GM12878 (cell line): ENCODE data around the gene THYN1. TPM values are rescaled to one million over a fixed set of nuclear protein-coding genes. Genes with fewer than 3 reads are reported as not detected.

Source experiments
- ATAC-seq: fragments of 200-7000 bp; cut with Tn5 transposase; 3 replicates; pipeline ENCODE4 v1.9.1; 2020; ENCODE audit warnings: mild to moderate bottlenecking, moderate library complexity
- BruUV-seq: library from RNA; stranded (reverse); fragments of 400-500 nt; replicated peaks from 2 replicates; lab custom pipeline; 2021; lab: Mats Ljungman, UMichigan
- CTCF ChIA-PET: fragments of 300-600 bp; sonication (Branson Sonifier 250); formaldehyde crosslinking; extraction: SDS; loops from one replicate; lab custom pipeline; 2021; ENCODE audit warnings: inconsistent platforms; lab: Yijun Ruan, JAX
- POLR2A ChIA-PET: fragments of 350-600 bp; formaldehyde crosslinking; extraction: SDS; loops from one replicate; lab custom pipeline; 2021; ENCODE audit warnings: inconsistent platforms; lab: Charles Lee
- RAD21 ChIA-PET: fragments of 300-600 bp; sonication (Branson Sonifier 250); formaldehyde crosslinking; loops from one replicate; lab custom pipeline; 2023; ENCODE audit warnings: antibody characterized with exemption; ENCODE audit not compliant: unreplicated experiment; lab: Charles Lee
- SMC1A ChIA-PET: fragments of 300-600 bp; sonication (Branson Sonifier 250); formaldehyde crosslinking; loops from one replicate; lab custom pipeline; 2023; ENCODE audit not compliant: unreplicated experiment, uncharacterized antibody; lab: Charles Lee
- DNase-seq: peaks from one replicate; pipeline ENCODE4 v3.0.0-alpha.2; 2011; ENCODE audit warnings: low read depth, low spot score
- FAIRE-seq: peaks from 3 replicates; lab custom pipeline; 2011; peaks lifted over from hg19 to GRCh38; lab: Jason Lieb, UNC
- H2AFZ ChIP-seq: 2 replicates; pipeline ENCODE4 v1.6.0; 2011; ENCODE audit warnings: low read depth, low read length, control low read depth; ENCODE audit not compliant: control insufficient read depth
- H3K27ac ChIP-seq: 2 replicates; pipeline ENCODE4 v1.5.1; 2011; ENCODE audit warnings: control low read depth; ENCODE audit not compliant: control insufficient read depth, insufficient read depth
- H3K27me3 ChIP-seq, 2 experiments: replicated peaks in 1 of 2; 2 replicates each; pipeline versions ENCODE4 v1.6.0 to v1.6.1; 2011; ENCODE audit warnings: low read length in 1 of 2; ENCODE audit not compliant: control insufficient read depth in 2 of 2, insufficient read depth in 2 of 2
- H3K36me3 ChIP-seq, 2 experiments: 2 replicates each; pipeline ENCODE4 v1.5.1; 2011; ENCODE audit warnings: low read length in 1 of 2; ENCODE audit not compliant: control insufficient read depth in 2 of 2, insufficient read depth in 2 of 2
- H3K4me1 ChIP-seq: 2 replicates; pipeline ENCODE4 v1.6.1; 2011; ENCODE audit warnings: mild to moderate bottlenecking, low read length, moderate library complexity, mixed read lengths; ENCODE audit not compliant: control insufficient read depth, insufficient read depth
- H3K4me2 ChIP-seq: 2 replicates; pipeline ENCODE4 v1.6.0; 2011; ENCODE audit warnings: control low read depth; ENCODE audit not compliant: control insufficient read depth, insufficient read depth
- H3K4me3 ChIP-seq: fragments of 200-600 bp; sonication (generic); 2 replicates; pipeline ENCODE4 v1.5.1; 2016
- H3K79me2 ChIP-seq: 2 replicates; pipeline ENCODE4 v1.6.0; 2011; ENCODE audit warnings: low read length; ENCODE audit not compliant: control insufficient read depth, insufficient read depth
- H3K9ac ChIP-seq: 2 replicates; pipeline ENCODE4 v1.8.0; 2011; ENCODE audit warnings: low read length, control low read depth, mixed read lengths; ENCODE audit not compliant: control insufficient read depth, insufficient read depth
- H3K9me3 ChIP-seq: replicated peaks from 3 replicates; pipeline ENCODE4 v1.5.1; 2011; ENCODE audit warnings: mild to moderate bottlenecking, low read length; ENCODE audit not compliant: control insufficient read depth, insufficient read depth
- H4K20me1 ChIP-seq: 2 replicates; pipeline ENCODE4 v1.6.0; 2011; ENCODE audit not compliant: control insufficient read depth, insufficient read depth
- BCLAF1 ChIP-seq: fragments of 450-650 bp; IDR thresholded peaks from 2 replicates; pipeline ENCODE4 v1.6.1; 2017; ENCODE audit warnings: antibody characterized with exemption, mild to moderate bottlenecking, moderate library complexity
- CBFB ChIP-seq: IDR thresholded peaks from 2 replicates; pipeline ENCODE4 v1.6.1; 2016; ENCODE audit warnings: antibody characterized with exemption, low read depth
- CBX3 ChIP-seq: fragments of 200-600 bp; sonication (generic); IDR thresholded peaks from 2 replicates; pipeline ENCODE4 v1.6.1; 2016; ENCODE audit warnings: low read depth, borderline replicate concordance
- CREB1 ChIP-seq: IDR thresholded peaks from 2 replicates; pipeline ENCODE4 v1.6.1; 2012; ENCODE audit warnings: low read depth, mild to moderate bottlenecking, inconsistent platforms
- CTCF ChIP-seq, 3 experiments: IDR thresholded peaks in 2 of 3; conservative IDR thresholded peaks in 1 of 3; 2 replicates each; pipeline ENCODE4 v1.5.1; 2011; ENCODE audit warnings: low read depth in 3 of 3, low read length in 3 of 3, mild to moderate bottlenecking in 3 of 3, control low read depth in 2 of 3, moderate library complexity in 2 of 3, inconsistent platforms in 1 of 3, mixed read lengths in 1 of 3; ENCODE audit not compliant: control insufficient read depth in 2 of 3, insufficient read depth in 1 of 3; ENCODE audit errors: extremely low read depth in 1 of 3
- ESRRA ChIP-seq: IDR thresholded peaks from 2 replicates; pipeline ENCODE4 v1.6.1; 2012; ENCODE audit warnings: mild to moderate bottlenecking, low read length, improper control_type of control experiment
- EZH2 ChIP-seq: IDR thresholded peaks from 2 replicates; pipeline ENCODE4 v1.6.1; 2012; ENCODE audit warnings: low read depth, mild to moderate bottlenecking, control low read depth, inconsistent platforms, low read length, borderline replicate concordance; ENCODE audit not compliant: control insufficient read depth
- IRF3 ChIP-seq: fragments of 450-650 bp; IDR thresholded peaks from 2 replicates; pipeline ENCODE4 v1.6.1; 2014; ENCODE audit warnings: mild to moderate bottlenecking
- IRF4 ChIP-seq: IDR thresholded peaks from 2 replicates; pipeline ENCODE4 v1.6.1; 2011; ENCODE audit warnings: low read depth, low read length
- MEF2B ChIP-seq: fragments of 450-650 bp; IDR thresholded peaks from 2 replicates; pipeline ENCODE4 v1.6.1; 2018; ENCODE audit warnings: mild to moderate bottlenecking, moderate library complexity; ENCODE audit not compliant: partially characterized antibody, poor library complexity, severe bottlenecking
- NFYB ChIP-seq: IDR thresholded peaks from 2 replicates; pipeline ENCODE4 v1.6.1; 2011; ENCODE audit warnings: low read depth, mild to moderate bottlenecking, low read length, improper control_type of control experiment, moderate library complexity; ENCODE audit not compliant: insufficient read depth
- NRF1 ChIP-seq: conservative IDR thresholded peaks from 2 replicates; pipeline ENCODE4 v1.6.1; 2011; ENCODE audit warnings: mild to moderate bottlenecking, low read depth, low read length, improper control_type of control experiment
- SMAD5 ChIP-seq: IDR thresholded peaks from 2 replicates; pipeline ENCODE4 v1.6.1; 2016; ENCODE audit warnings: antibody characterized with exemption, low read depth
- SP1 ChIP-seq: IDR thresholded peaks from one replicate; pipeline ENCODE4 v1.6.1; 2011; ENCODE audit warnings: low read depth, low read length
- STAT1 ChIP-seq: fragments of 450-650 bp; conservative IDR thresholded peaks from 2 replicates; pipeline ENCODE4 v1.6.1; 2014; ENCODE audit warnings: antibody characterized with exemption, mild to moderate bottlenecking
- TCF7 ChIP-seq: IDR thresholded peaks from 2 replicates; pipeline ENCODE4 v1.6.1; 2014; ENCODE audit warnings: antibody characterized with exemption, borderline replicate concordance
- USF1 ChIP-seq: IDR thresholded peaks from 2 replicates; pipeline ENCODE4 v1.6.1; 2011; ENCODE audit warnings: borderline replicate concordance, low read depth, mild to moderate bottlenecking, moderate library complexity, mixed read lengths, low read length; ENCODE audit not compliant: insufficient read depth; ENCODE audit errors: extremely low read length
- WGBS: methylation state at CpG from one replicate; pipeline ENCODE4 v1.1.6; 2016; ENCODE audit warnings: low lambda C conversion rate; ENCODE audit not compliant: insufficient replicate concordance, insufficient coverage; ENCODE audit errors: missing lambda C conversion rate; 5-methylcytosine and 5-hydroxymethylcytosine counted together
- in situ Hi-C: fragments of 300-500 bp; cut with MboI; formaldehyde crosslinking; loops from 9 replicates; pipeline ENCODE4 v1.14.3; 2018; ENCODE audit warnings: mixed read lengths
- intact Hi-C: fragments of 100-400 bp; cut with micrococcal nuclease; formaldehyde crosslinking; loops from one replicate; pipeline ENCODE4 v1.14.2; 2022; ENCODE audit not compliant: unreplicated experiment
- polyA plus RNA-seq, 11 experiments: library from polyadenylated mRNA; depleted of rRNA in 4 of 11; unstranded in 6 of 11; stranded (reverse) in 5 of 11; fragments of >200 nt; fragmentation: Nextera tagmentation in 4 of 11; fragmentation: Illumina TruSeq in 1 of 11; extraction: Ambion mirVana in 4 of 11; extraction: Trizol in 1 of 11; gene quantifications; 1 replicate in 1 of 11; 2 replicates in 10 of 11; pipeline versions ENCODE4 v1.2.1 to v1.2.3, GENCODE V29; 2011 to 2016; ENCODE audit warnings: inconsistent platforms in 2 of 11, missing spikeins in 2 of 11, low read depth in 1 of 11
- total RNA-seq, 4 experiments: library from RNA; depleted of rRNA in 3 of 4; stranded (reverse); fragments of >200 nt in 3 of 4; fragmentation: Illumina TruSeq in 1 of 4; extraction: Trizol in 1 of 4; gene quantifications; 2 replicates each; pipeline versions ENCODE4 v1.2.1 to v1.2.3, GENCODE V29; 2013 to 2021

Gene THYN1
- total and polyA plus RNA-seq, 10 of the 15 experiments (the other 5 are each of a cell fraction or from before 2014, with no cell fraction given): 45.7 to 221 (median 96.3) TPM

- no peak overlapping the region for H3K27ac ChIP-seq
- no peak for DNase-seq
- peaks cover 0 to 2% of the 10 kb centered on the region in 2 experiments; a peak in 1 of 4 replicates for H3K27me3 ChIP-seq
- in situ Hi-C loops: no loop called here
- no peaks in the 10 kb centered on the region for H3K4me1 ChIP-seq
- no peak for TF ChIP-seq SMAD5
- TF ChIP-seq CREB1: no peak
- no peak for TF ChIP-seq CBX3
- no peak for TF ChIP-seq CBFB
- no peak for TF ChIP-seq CTCF (IDR thresholded peaks at IDR 0.05 in 2 of 3, conservative IDR thresholded peaks at IDR 0.05 in 1 of 3; ENCODE audit: control insufficient read depth in 2 of 3, extremely low read depth in 1 of 3, insufficient read depth in 1 of 3, low read depth in 3 of 3, low read length in 3 of 3)
- TF ChIP-seq NFYB: no peak
- no peak for TF ChIP-seq SP1
- TF ChIP-seq STAT1: no peak
- no peak for TF ChIP-seq USF1
- no peak for TF ChIP-seq MEF2B
- TF ChIP-seq IRF3: no peak
- TF ChIP-seq NRF1: no peak
- TF ChIP-seq ESRRA: no peak
- no peak for TF ChIP-seq TCF7
- TF ChIP-seq IRF4: no peak
- TF ChIP-seq EZH2: no peak
- no peak for TF ChIP-seq BCLAF1
- TF ChIP-seq, all 136 proteins: peak for 0
- Histone ChIP-seq H2AFZ (no peak overlapping the region), H3K4me2 (no peak overlapping the region), H3K4me3 (no peak overlapping the region), H3K36me3 (no peaks in the 10 kb centered on the region), H3K79me2 (no peaks in the 10 kb centered on the region), H3K9me3 (no peaks in the 10 kb centered on the region), H4K20me1 (no peaks in the 10 kb centered on the region), H3K9ac (no peak overlapping the region)
- RAD21 ChIA-PET: no interaction called here
- FAIRE-seq: no peak
- CTCF ChIA-PET: interaction anchor here (0.5 kb wide), 1 partner anchor 79 kb away, joined by 3 read pairs; no protein-coding TSS in a partner anchor
- intact Hi-C loops: no loop called here
- POLR2A ChIA-PET: no interaction called here
- no peak for ATAC-seq
- BruUV-seq: no TSS peak
- SMC1A ChIA-PET: no interaction called here
- 27% methylated on average over 7 of the region's 7 CpGs for WGBS
Measured at GRCh38 chr11:134290646-134291045, 37.5 kb upstream of the THYN1 start.
